SK-N-SH treated with all-trans-retinoic acid at 6 μM for 48 hours (cell line): Measurements from ENCODE around the gene ACTRT3.

Source experiments
- ATAC-seq: fragments of 200-7000 bp; cut with Tn5 transposase; 3 replicates; pipeline ENCODE4 v1.9.1; 2020; ENCODE audit warnings: mild to moderate bottlenecking, moderate library complexity
- ARNTL ChIP-seq: fragments of 450-650 bp; formaldehyde crosslinking; IDR thresholded peaks from 2 replicates; pipeline ENCODE4 v1.5.0; 2020; ENCODE audit warnings: low read depth, mild to moderate bottlenecking, moderate library complexity, borderline replicate concordance
- BACH2 ChIP-seq: fragments of 250-450 bp; sonication (Bioruptor Pico); IDR thresholded peaks from 2 replicates; pipeline ENCODE4 v1.9.0; 2021; ENCODE audit warnings: mild to moderate bottlenecking, borderline replicate concordance
- CREB5 ChIP-seq: fragments of 250-450 bp; sonication (Bioruptor Pico); IDR thresholded peaks from 2 replicates; pipeline ENCODE4 v1.5.1; 2020; ENCODE audit warnings: low read depth, mild to moderate bottlenecking, moderate library complexity
- CSDC2 ChIP-seq: fragments of 250-450 bp; sonication (Bioruptor Pico); IDR thresholded peaks from 2 replicates; pipeline ENCODE4 v1.5.0; 2020; ENCODE audit warnings: mild to moderate bottlenecking, moderate library complexity
- CSRNP3 ChIP-seq: fragments of 250-450 bp; sonication (Bioruptor Pico); IDR thresholded peaks from 2 replicates; pipeline ENCODE4 v1.5.1; 2021; ENCODE audit warnings: mild to moderate bottlenecking, moderate library complexity
- ESRRG ChIP-seq: fragments of 250-450 bp; sonication (Bioruptor Pico); IDR thresholded peaks from 2 replicates; pipeline ENCODE4 v1.6.1; 2021; ENCODE audit warnings: mild to moderate bottlenecking
- GLIS3 ChIP-seq: fragments of 250-450 bp; sonication (Bioruptor Pico); IDR thresholded peaks from 2 replicates; pipeline ENCODE4 v1.5.0; 2020; ENCODE audit warnings: mild to moderate bottlenecking, moderate library complexity
- ISL1 ChIP-seq: fragments of 250-450 bp; sonication (Bioruptor Pico); IDR thresholded peaks from 2 replicates; pipeline ENCODE4 v2.1.2; 2022; ENCODE audit warnings: mild to moderate bottlenecking, moderate library complexity
- OSR1 ChIP-seq: fragments of 250-450 bp; sonication (Bioruptor Pico); IDR thresholded peaks from 2 replicates; pipeline ENCODE4 v1.8.0; 2022; ENCODE audit warnings: moderate library complexity, mild to moderate bottlenecking, inconsistent platforms
- PATZ1 ChIP-seq: fragments of 250-450 bp; sonication (Bioruptor Pico); IDR thresholded peaks from 2 replicates; pipeline ENCODE4 v1.8.0; 2020; ENCODE audit warnings: mild to moderate bottlenecking, moderate library complexity, borderline replicate concordance
- PPARA ChIP-seq: fragments of 250-450 bp; sonication (Bioruptor Pico); IDR thresholded peaks from 2 replicates; pipeline ENCODE4 v1.5.0; 2020; ENCODE audit warnings: mild to moderate bottlenecking, borderline replicate concordance
- RARB ChIP-seq: fragments of 250-450 bp; sonication (Bioruptor Pico); IDR thresholded peaks from 2 replicates; pipeline ENCODE4 v1.8.0; 2021; ENCODE audit warnings: mild to moderate bottlenecking, moderate library complexity
- TOX ChIP-seq: fragments of 250-450 bp; sonication (Bioruptor Pico); IDR thresholded peaks from 2 replicates; pipeline ENCODE4 v1.8.0; 2021; ENCODE audit warnings: mild to moderate bottlenecking, moderate library complexity, borderline replicate concordance
- TSHZ2 ChIP-seq: fragments of 250-450 bp; sonication (Bioruptor Pico); IDR thresholded peaks from 2 replicates; pipeline ENCODE4 v1.5.0; 2020; ENCODE audit warnings: mild to moderate bottlenecking, moderate library complexity
- ZFP30 ChIP-seq: fragments of 450-650 bp; formaldehyde crosslinking; IDR thresholded peaks from 2 replicates; pipeline ENCODE4 v1.5.0; 2022; ENCODE audit warnings: mild to moderate bottlenecking, moderate library complexity
- ZNF565 ChIP-seq: fragments of 450-650 bp; formaldehyde crosslinking; conservative IDR thresholded peaks from 2 replicates; pipeline ENCODE4 v1.5.0; 2020; ENCODE audit warnings: low read depth, mild to moderate bottlenecking, moderate library complexity
- ZNF70 ChIP-seq: fragments of 450-650 bp; formaldehyde crosslinking; IDR thresholded peaks from 2 replicates; pipeline ENCODE4 v1.5.0; 2020; ENCODE audit warnings: mild to moderate bottlenecking, moderate library complexity

ACTRT3 gene

GRCh38 chr3:169759256-169759655 is 10.1 kb downstream of the ACTRT3 start (continued):
- TF ChIP-seq PATZ1 (CRISPR knock-in tag), result no peak

GRCh38 chr3:169758359-169758994 is 10.9 kb downstream of the ACTRT3 start:
- TF ChIP-seq ZNF565 (CRISPR knock-in tag) (no peak), CSDC2 (CRISPR knock-in tag) (no peak), CREB5 (CRISPR knock-in tag) (no peak), ARNTL (CRISPR knock-in tag) (no peak), TOX (CRISPR knock-in tag) (no peak), GLIS3 (no peak)
- TF ChIP-seq, all 23 proteins: peak for 0
- ATAC-seq, result no peak

- TF ChIP-seq BACH2 (CRISPR knock-in tag), result no peak
- TF ChIP-seq GLIS3, result no peak
- no peak for TF ChIP-seq ZNF70
- no peak for TF ChIP-seq PPARA
- TF ChIP-seq RARB (CRISPR knock-in tag), result no peak
- TF ChIP-seq OSR1, result no peak
- no peak for TF ChIP-seq CSDC2 (CRISPR knock-in tag)
- no peak for TF ChIP-seq ESRRG (CRISPR knock-in tag)
- no peak for TF ChIP-seq TSHZ2
- TF ChIP-seq CSRNP3, result no peak
- no peak for TF ChIP-seq ZFP30 (CRISPR knock-in tag)
- ATAC-seq, result no peak
These were observed 13.9 kb downstream of the ACTRT3 start for GRCh38 chr3:169755488-169755887.

GRCh38 chr3:169754711-169755110 is 14.7 kb downstream of the ACTRT3 start:
- ATAC-seq, result no peak
- TF ChIP-seq CSRNP3, result no peak

- no peak for ATAC-seq
- TF ChIP-seq ISL1 (no peak), GLIS3 (no peak), PPARA (no peak), TOX (CRISPR knock-in tag) (no peak), ARNTL (CRISPR knock-in tag) (no peak), ZNF70 (no peak), CREB5 (CRISPR knock-in tag) (no peak), BACH2 (CRISPR knock-in tag) (no peak)
These were observed 17.5 kb downstream of the ACTRT3 start for GRCh38 chr3:169751875-169752274.
